Mucosa of stomach (tissue), 1 donor: Measurements from ENCODE around the gene NHERF1.

Experiments used
- H3K27me3 ChIP-seq: one replicate; pipeline ENCODE4 v1.7.0; 2013; ENCODE audit warnings: mild to moderate bottlenecking, low read length; ENCODE audit not compliant: control insufficient read depth, insufficient read depth
- H3K36me3 ChIP-seq: one replicate; pipeline ENCODE4 v1.7.0; 2013; ENCODE audit warnings: low read length; ENCODE audit not compliant: control insufficient read depth, insufficient read depth
- H3K4me1 ChIP-seq: one replicate; pipeline ENCODE4 v1.7.0; 2013; ENCODE audit warnings: mild to moderate bottlenecking, low read length; ENCODE audit not compliant: control insufficient read depth, insufficient read depth
- H3K4me3 ChIP-seq: one replicate; pipeline ENCODE4 v1.7.0; 2013; ENCODE audit warnings: low read length
- H3K9ac ChIP-seq: one replicate; pipeline ENCODE4 v1.7.0; 2013; ENCODE audit warnings: mild to moderate bottlenecking, low read length, moderate library complexity
- H3K9me3 ChIP-seq: one replicate; pipeline ENCODE4 v1.7.0; 2013; ENCODE audit warnings: mild to moderate bottlenecking, low read length, moderate library complexity; ENCODE audit not compliant: control insufficient read depth
- donor health status: Pancreatic carcinoma.

NHERF1 gene

GRCh38 chr17:74748529-74749278 lies at the start of gene NHERF1:
Gene NHERF1 (plus strand): TSS chr17:74748628. CDS start chr17:74748847, 219 bp downstream.
- Histone ChIP-seq H3K4me1 (peaks cover 57% of the 10 kb centered on the region), H3K27me3 (no peaks in the 10 kb centered on the region), H3K9me3 (no peaks in the 10 kb centered on the region), H3K9ac (peak within 1 kb of the TSS; percentile 88), H3K4me3 (peak within 1 kb of the TSS; percentile 82), H3K36me3 (no peaks in the 10 kb centered on the region)

GRCh38 chr17:74699236-74699635 lies 49.2 kb upstream of the NHERF1 start:
- H3K9me3 ChIP-seq: no peaks in the 10 kb centered on the region
- no peak overlapping the region for H3K4me3 ChIP-seq
- peaks cover 20% of the 10 kb centered on the region for H3K27me3 ChIP-seq
- no peaks in the 10 kb centered on the region for H3K36me3 ChIP-seq
- H3K9ac ChIP-seq: no peak overlapping the region
- no peaks in the 10 kb centered on the region for H3K4me1 ChIP-seq

- H3K4me1 ChIP-seq: peaks cover 4% of the 10 kb centered on the region
- no peak overlapping the region for H3K9ac ChIP-seq
- peaks cover 24% of the 10 kb centered on the region for H3K27me3 ChIP-seq
- H3K36me3 ChIP-seq: no peaks in the 10 kb centered on the region
- no peak overlapping the region for H3K4me3 ChIP-seq
- no peaks in the 10 kb centered on the region for H3K9me3 ChIP-seq
Observed at GRCh38 chr17:74702116-74702871, 46.1 kb upstream of the NHERF1 start.

GRCh38 chr17:74703311-74703710 lies 45.1 kb upstream of the NHERF1 start:
- no peaks in the 10 kb centered on the region for H3K9me3 ChIP-seq
- H3K4me3 ChIP-seq: no peak overlapping the region
- no peaks in the 10 kb centered on the region for H3K36me3 ChIP-seq
- peaks cover 4% of the 10 kb centered on the region for H3K4me1 ChIP-seq
- H3K27me3 ChIP-seq: peaks cover 24% of the 10 kb centered on the region
- H3K9ac ChIP-seq: no peak overlapping the region

- H3K9me3 ChIP-seq: no peaks in the 10 kb centered on the region
- H3K4me1 ChIP-seq: peaks cover 4% of the 10 kb centered on the region
- H3K9ac ChIP-seq: no peak overlapping the region
- H3K27me3 ChIP-seq: peaks cover 24% of the 10 kb centered on the region
- no peak overlapping the region for H3K4me3 ChIP-seq
- H3K36me3 ChIP-seq: no peaks in the 10 kb centered on the region
Observed at GRCh38 chr17:74704544-74704943, 43.9 kb upstream of the NHERF1 start.

GRCh38 chr17:74711058-74711824 lies 37.2 kb upstream of the NHERF1 start:
- Histone ChIP-seq H3K9me3 (no peaks in the 10 kb centered on the region), H3K27me3 (peaks cover 14% of the 10 kb centered on the region), H3K4me3 (no peak overlapping the region), H3K4me1 (peaks cover 30% of the 10 kb centered on the region), H3K36me3 (no peaks in the 10 kb centered on the region), H3K9ac (no peak overlapping the region)

- no peaks in the 10 kb centered on the region for H3K9me3 ChIP-seq
- H3K4me1 ChIP-seq: peaks cover 27% of the 10 kb centered on the region
- no peak overlapping the region for H3K4me3 ChIP-seq
- H3K27me3 ChIP-seq: peaks cover 14% of the 10 kb centered on the region
- H3K36me3 ChIP-seq: no peaks in the 10 kb centered on the region
- no peak overlapping the region for H3K9ac ChIP-seq
Observed at GRCh38 chr17:74712301-74712700, 36.1 kb upstream of the NHERF1 start.

GRCh38 chr17:74712756-74713155 lies 35.7 kb upstream of the NHERF1 start, which contains the start of gene CD300LF:
Gene CD300LF (minus strand): TSS chr17:74712923. CDS start chr17:74712866, 57 bp downstream.
- Histone ChIP-seq H3K4me1 (peaks cover 27% of the 10 kb centered on the region), H3K9ac (no peak within 1 kb of the TSS), H3K36me3 (no peaks in the 10 kb centered on the region), H3K27me3 (peaks cover 14% of the 10 kb centered on the region), H3K9me3 (no peaks in the 10 kb centered on the region), H3K4me3 (no peak within 1 kb of the TSS)

- Histone ChIP-seq H3K4me1 (peaks cover 27% of the 10 kb centered on the region), H3K9ac (no peak overlapping the region), H3K36me3 (no peaks in the 10 kb centered on the region), H3K4me3 (no peak overlapping the region), H3K27me3 (peaks cover 14% of the 10 kb centered on the region), H3K9me3 (no peaks in the 10 kb centered on the region)
Observed at GRCh38 chr17:74713171-74713755, 35.2 kb upstream of the NHERF1 start.

GRCh38 chr17:74715144-74715543 lies 33.3 kb upstream of the NHERF1 start:
- H3K4me3 ChIP-seq: no peak overlapping the region
- H3K27me3 ChIP-seq: peaks cover 14% of the 10 kb centered on the region
- no peaks in the 10 kb centered on the region for H3K9me3 ChIP-seq
- no peak overlapping the region for H3K9ac ChIP-seq
- H3K4me1 ChIP-seq: peaks cover 27% of the 10 kb centered on the region
- no peaks in the 10 kb centered on the region for H3K36me3 ChIP-seq

- no peaks in the 10 kb centered on the region for H3K36me3 ChIP-seq
- no peak overlapping the region for H3K4me3 ChIP-seq
- peaks cover 5% of the 10 kb centered on the region for H3K27me3 ChIP-seq
- H3K4me1 ChIP-seq: peaks cover 8% of the 10 kb centered on the region
- no peak overlapping the region for H3K9ac ChIP-seq
- no peaks in the 10 kb centered on the region for H3K9me3 ChIP-seq
Observed at GRCh38 chr17:74720506-74720905, 27.9 kb upstream of the NHERF1 start.
